K562 (cell line): ENCODE results near the gene BCORL1. TPM values are rescaled to one million over a fixed set of nuclear protein-coding genes. Genes with fewer than 3 reads are reported as not detected.

Source experiments
- ATAC-seq: fragments of 200-7000 bp; cut with Tn5 transposase; 3 replicates; pipeline ENCODE4 v1.9.1; 2020; ENCODE audit warnings: moderate library complexity
- BruUV-seq: library from RNA; stranded (reverse); fragments of 400-500 nt; replicated peaks from 2 replicates; lab custom pipeline; 2021; lab: Mats Ljungman, UMichigan
- CTCF ChIA-PET: fragments of 300-600 bp; formaldehyde crosslinking; extraction: SDS; loops from one replicate; lab custom pipeline; 2021; ENCODE audit warnings: low intra/inter-chr PET ratio; lab: Yijun Ruan, JAX
- POLR2A ChIA-PET: fragments of 300-600, 350-650 bp; sonication (Branson Sonifier 250); formaldehyde crosslinking; extraction: SDS; loops from one replicate; lab custom pipeline; 2021; ENCODE audit warnings: antibody characterized with exemption, inconsistent platforms; lab: Yijun Ruan, JAX
- DNase-seq, 4 experiments: peaks; one replicate each; pipeline versions ENCODE4 v3.0.0 to v3.0.0-alpha.2; 2011 to 2018; ENCODE audit warnings: low spot score in 3 of 4, mixed read lengths in 3 of 4; ENCODE audit errors: extremely low read depth in 1 of 4
- FAIRE-seq: peaks from 2 replicates; lab custom pipeline; 2011; peaks lifted over from hg19 to GRCh38; lab: Jason Lieb, UNC
- H2AFZ ChIP-seq: 2 replicates; pipeline ENCODE4 v1.6.0; 2011; ENCODE audit warnings: low read depth, low read length, control low read depth, inconsistent platforms
- H3K27ac ChIP-seq: fragments of 200-600 bp; 3 replicates; pipeline ENCODE4 v1.8.0; 2011; ENCODE audit warnings: low read depth, mild to moderate bottlenecking, control low read depth, inconsistent platforms, low read length, moderate library complexity, mixed read lengths; ENCODE audit errors: extremely low read depth
- H3K27me3 ChIP-seq, 2 experiments: fragments of 300-600 bp in 1 of 2; 2 replicates in 1 of 2; 3 replicates in 1 of 2; pipeline versions ENCODE4 v1.6.0 to v1.8.0; 2011; ENCODE audit warnings: inconsistent platforms in 2 of 2, low read length in 2 of 2, mild to moderate bottlenecking in 1 of 2, mixed read lengths in 1 of 2, moderate library complexity in 1 of 2; ENCODE audit not compliant: control insufficient read depth in 2 of 2, insufficient read depth in 2 of 2
- H3K36me3 ChIP-seq: fragments of 300-600 bp; 3 replicates; pipeline ENCODE4 v1.8.0; 2011; ENCODE audit warnings: mild to moderate bottlenecking, low read length, inconsistent platforms; ENCODE audit not compliant: control insufficient read depth, insufficient read depth
- H3K4me1 ChIP-seq, 2 experiments: fragments of 200-600 bp in 1 of 2; replicated peaks in 1 of 2; 2 replicates in 1 of 2; 3 replicates in 1 of 2; pipeline versions ENCODE4 v1.5.1 to v1.8.0; 2011; ENCODE audit warnings: inconsistent platforms in 2 of 2, low read length in 2 of 2, mild to moderate bottlenecking in 1 of 2, mixed read lengths in 1 of 2, moderate library complexity in 1 of 2; ENCODE audit not compliant: control insufficient read depth in 2 of 2, insufficient read depth in 2 of 2
- H3K4me2 ChIP-seq: 2 replicates; pipeline ENCODE4 v1.6.1; 2011; ENCODE audit warnings: low read length, control low read depth, inconsistent platforms, mixed read lengths; ENCODE audit not compliant: insufficient read depth
- H3K4me3 ChIP-seq: fragments of 200-600 bp; sonication (generic), shearing (Covaris generic); 2 replicates; pipeline ENCODE4 v1.5.1; 2016; ENCODE audit warnings: control low read depth, inconsistent platforms
- H3K79me2 ChIP-seq: fragments of 200-600 bp; 3 replicates; pipeline ENCODE4 v1.8.0; 2011; ENCODE audit warnings: low read length, inconsistent platforms; ENCODE audit not compliant: control insufficient read depth, insufficient read depth
- H3K9ac ChIP-seq, 2 experiments: 2 replicates each; pipeline versions ENCODE4 v1.6.0 to v1.6.1; 2011; ENCODE audit warnings: low read depth in 2 of 2, low read length in 2 of 2, control low read depth in 1 of 2, inconsistent platforms in 1 of 2, mild to moderate bottlenecking in 1 of 2, mixed read lengths in 1 of 2; ENCODE audit not compliant: insufficient read depth in 1 of 2
- H3K9me1 ChIP-seq: one replicate; pipeline ENCODE4 v1.6.0; 2011; ENCODE audit warnings: inconsistent platforms, mild to moderate bottlenecking, low read length, moderate library complexity; ENCODE audit not compliant: control insufficient read depth, insufficient read depth
- H3K9me3 ChIP-seq: replicated peaks from 2 replicates; pipeline ENCODE4 v1.5.1; 2011; ENCODE audit warnings: low read depth, low read length, inconsistent platforms; ENCODE audit not compliant: control insufficient read depth, insufficient read depth
- H4K20me1 ChIP-seq: replicated peaks from 2 replicates; pipeline ENCODE4 v1.6.1; 2011; ENCODE audit warnings: low read length, inconsistent platforms, mixed read lengths; ENCODE audit not compliant: control insufficient read depth, insufficient read depth
- FOXO4 ChIP-seq: fragments of 450-650 bp; formaldehyde crosslinking; IDR thresholded peaks from 2 replicates; pipeline ENCODE4 v1.4.0; 2020; ENCODE audit warnings: mild to moderate bottlenecking, moderate library complexity
- MAX ChIP-seq: sonication (generic); formaldehyde crosslinking; IDR thresholded peaks from 2 replicates; pipeline ENCODE4 v1.9.0; 2022; ENCODE audit warnings: mild to moderate bottlenecking, missing genetic modification reagents
- MYC ChIP-seq, 2 experiments: fragments of 250-450 bp in 1 of 2; sonication (Bioruptor Pico) in 1 of 2; IDR thresholded peaks; 2 replicates each; pipeline versions ENCODE4 v1.5.1 to v1.6.1; 2012 to 2021; ENCODE audit warnings: low read depth in 2 of 2, borderline replicate concordance in 1 of 2, improper control_type of control experiment in 1 of 2, low read length in 1 of 2, mild to moderate bottlenecking in 1 of 2, moderate library complexity in 1 of 2
- ZBTB2 ChIP-seq: fragments of 450-650 bp; IDR thresholded peaks from 2 replicates; pipeline ENCODE4 v1.6.1; 2016; ENCODE audit warnings: antibody characterized with exemption
- WGBS: fragments of 100-300 bp; shearing (Covaris generic); methylation state at CpG from one replicate; pipeline ENCODE4 v1.1.6; 2016; ENCODE audit warnings: low coverage, mixed read lengths; ENCODE audit not compliant: insufficient coverage; ENCODE audit errors: missing lambda C conversion rate; 5-methylcytosine and 5-hydroxymethylcytosine counted together
- in situ Hi-C: fragments of 300-500 bp; cut with MboI; formaldehyde crosslinking; loops from 4 replicates; pipeline ENCODE4 v1.15.0; 2018; ENCODE audit warnings: inconsistent platforms, mixed read lengths
- intact Hi-C: fragments of 100-400 bp; cut with micrococcal nuclease; formaldehyde crosslinking; loops from 2 replicates; pipeline ENCODE4 v1.14.2; 2022
- polyA plus RNA-seq, 8 experiments: library from polyadenylated mRNA; depleted of rRNA in 4 of 8; stranded (reverse) in 5 of 8; unstranded in 3 of 8; fragments of >200 nt; fragmentation: Nextera tagmentation in 2 of 8; fragmentation: Illumina TruSeq in 1 of 8; extraction: Ambion mirVana in 2 of 8; extraction: Trizol in 1 of 8; gene quantifications; 2 replicates each; pipeline versions ENCODE4 v1.2.1 to v1.2.3, GENCODE V29; 2011 to 2014; ENCODE audit warnings: inconsistent platforms in 1 of 8, missing spikeins in 1 of 8
- total RNA-seq, 7 experiments: library from RNA; depleted of rRNA in 6 of 7; stranded (reverse); fragments of >200 nt in 6 of 7; fragmentation: Illumina TruSeq in 2 of 7; extraction: Trizol in 2 of 7; gene quantifications; 2 replicates each; pipeline versions ENCODE4 v1.2.1 to v1.2.3, GENCODE V29; 2011 to 2021; ENCODE audit warnings: low replicate concordance in 1 of 7

The BCORL1 gene
- total and polyA plus RNA-seq, 9 of the 15 experiments (the other 6 are each of a cell fraction or from before 2014, with no cell fraction given): 0.48 to 29.6 (median 2.1) TPM

GRCh38 chrX:129958814-129959492 lies 23.5 kb upstream of the BCORL1 start:
- TF ChIP-seq MYC (IDR thresholded peaks at IDR 0.05; ENCODE audit: low read depth, low read length) (0 out of 2 replicates have a peak, but pooled peaks have one; percentile 8), MYC (CRISPR knock-in tag; IDR thresholded peaks at IDR 0.05; ENCODE audit: borderline replicate concordance, low read depth) (no peak), MAX (CRISPR knock-in tag) (peak; percentile 66), ZBTB2 (no peak), FOXO4 (CRISPR knock-in tag) (no peak)
- ChIA-PET POLR2A (interaction anchor here (0.6 to 1.1 kb wide), 4 partner anchors 13 to 823 kb away, joined by 3 read pairs; no protein-coding TSS in a partner anchor), CTCF (no interaction called here)
- Histone ChIP-seq H3K4me1 (peaks cover 39% of the 10 kb centered on the region in 2 experiments), H3K9ac (peak overlapping the region; percentile 44 to 85; a peak in 3 of 4 replicates), H3K4me2 (peak overlapping the region; percentile 82; the same call in 1 of the 2 replicates), H3K9me3 (no peaks in the 10 kb centered on the region), H3K79me2 (peaks cover 9% of the 10 kb centered on the region; the same call in 2 of the 3 replicates), H3K27me3 (no peaks in the 10 kb centered on the region), H3K27ac (peak overlapping the region; percentile 94; the same call in 2 of the 3 replicates), H3K4me3 (no peak overlapping the region), H2AFZ (peak overlapping the region; percentile 97), H3K36me3 (no peaks in the 10 kb centered on the region), H4K20me1 (no peaks in the 10 kb centered on the region), H3K9me1 (no peaks in the 10 kb centered on the region)
- WGBS: 33% methylated on average over 11 of the region's 13 CpGs
- BruUV-seq: no TSS peak
- FAIRE-seq (peak; percentile 80), DNase-seq (no peak), ATAC-seq (no peak)
- intact Hi-C loops: no loop called here
- in situ Hi-C loops: no loop called here
